NCI-H1092 (cell line): ENCODE results near the gene THTPA.

Experiments
- DNase-seq: peaks from one replicate; lab custom pipeline; 2025; lab: John Stamatoyannopoulos, UW

Gene THTPA

DNA sequence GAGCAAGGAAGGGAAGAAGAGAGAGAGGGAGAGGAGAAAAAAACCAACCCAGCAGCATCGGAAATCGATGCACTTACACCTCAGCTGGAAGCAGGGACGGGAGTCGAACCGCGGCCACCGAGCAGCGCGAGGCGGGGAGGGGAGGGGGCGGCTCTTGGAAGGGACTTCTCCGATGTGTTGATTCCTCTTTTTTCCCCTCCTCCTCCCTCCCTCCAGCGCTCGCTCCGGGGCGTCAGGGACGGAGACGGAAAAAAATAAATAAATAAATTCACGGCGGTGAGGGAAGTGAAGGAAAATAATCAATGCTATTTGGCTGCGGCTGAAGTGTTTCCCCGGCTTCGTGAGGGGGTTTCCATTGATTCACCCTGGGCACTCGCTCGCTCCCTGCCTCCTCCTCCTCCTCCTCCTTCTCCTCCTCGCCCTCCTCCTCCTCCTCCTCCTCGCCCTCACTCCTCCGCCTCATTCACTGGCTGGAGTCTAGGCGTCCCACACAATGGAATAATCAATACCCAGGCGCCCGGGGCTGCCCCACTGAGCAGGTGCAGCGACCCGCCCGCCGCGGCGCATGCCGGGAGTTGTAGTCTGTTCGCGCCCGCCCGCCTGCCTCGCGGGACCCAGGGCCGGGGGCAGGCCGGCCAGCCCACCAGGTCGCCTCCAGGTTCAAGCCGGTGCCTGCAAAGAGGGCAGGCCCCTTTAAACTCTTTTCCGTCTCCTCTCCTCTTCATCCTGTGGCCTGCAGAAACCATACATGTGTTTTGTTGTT is 4.6 kb upstream of the THTPA start, which contains the start of gene ZFHX2:
Gene ZFHX2, minus strand, starts transcription at position 500 of the 763 bp plus-strand sequence. CDS start 16,440 bp downstream, outside the sequence.
- DNase-seq = peak; percentile 91

DNA sequence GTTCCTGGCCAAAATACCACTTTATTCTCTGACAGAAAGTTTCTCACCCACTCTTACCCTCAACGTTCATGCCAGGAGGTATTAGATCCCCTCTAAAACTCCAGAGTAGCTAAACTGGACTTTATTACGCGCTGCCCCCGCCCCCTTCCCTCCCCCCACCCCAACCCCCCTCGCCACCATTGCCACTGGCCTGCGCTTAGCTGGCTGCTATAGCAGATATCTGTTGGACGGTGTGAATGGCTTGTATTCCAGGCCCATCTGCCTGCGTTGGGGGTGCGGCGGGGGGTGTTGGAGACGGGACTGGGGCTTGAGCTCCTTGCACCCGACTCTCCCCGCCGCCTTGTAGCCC is 564 bp upstream of the THTPA start:
- DNase-seq = no peak

DNA sequence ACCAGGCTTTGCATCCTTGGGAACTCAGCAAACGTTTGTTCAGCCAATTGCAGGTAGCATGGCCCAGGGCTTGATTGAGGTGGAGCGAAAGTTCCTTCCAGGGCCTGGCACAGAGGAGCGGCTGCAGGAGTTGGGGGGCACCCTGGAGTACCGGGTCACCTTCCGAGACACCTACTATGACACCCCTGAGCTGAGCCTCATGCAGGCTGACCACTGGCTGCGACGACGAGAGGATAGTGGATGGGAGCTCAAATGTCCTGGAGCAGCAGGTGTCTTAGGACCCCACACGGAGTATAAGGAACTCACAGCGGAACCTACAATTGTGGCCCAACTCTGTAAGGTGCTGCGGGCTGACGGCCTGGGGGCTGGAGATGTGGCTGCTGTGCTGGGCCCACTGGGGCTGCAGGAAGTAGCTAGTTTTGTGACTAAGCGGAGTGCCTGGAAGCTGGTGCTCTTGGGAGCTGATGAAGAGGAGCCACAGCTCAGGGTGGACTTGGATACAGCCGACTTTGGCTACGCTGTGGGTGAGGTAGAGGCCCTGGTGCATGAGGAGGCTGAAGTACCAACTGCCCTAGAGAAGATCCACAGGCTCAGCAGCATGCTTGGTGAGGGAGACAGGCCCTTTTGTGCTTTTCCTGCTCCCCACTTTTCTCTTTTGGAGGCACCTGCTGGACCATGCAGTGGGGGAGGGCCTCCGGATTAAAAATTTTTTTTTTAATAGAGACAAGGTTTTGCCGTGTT is 799 bp downstream of the THTPA start:
- DNase-seq = no peak

DNA sequence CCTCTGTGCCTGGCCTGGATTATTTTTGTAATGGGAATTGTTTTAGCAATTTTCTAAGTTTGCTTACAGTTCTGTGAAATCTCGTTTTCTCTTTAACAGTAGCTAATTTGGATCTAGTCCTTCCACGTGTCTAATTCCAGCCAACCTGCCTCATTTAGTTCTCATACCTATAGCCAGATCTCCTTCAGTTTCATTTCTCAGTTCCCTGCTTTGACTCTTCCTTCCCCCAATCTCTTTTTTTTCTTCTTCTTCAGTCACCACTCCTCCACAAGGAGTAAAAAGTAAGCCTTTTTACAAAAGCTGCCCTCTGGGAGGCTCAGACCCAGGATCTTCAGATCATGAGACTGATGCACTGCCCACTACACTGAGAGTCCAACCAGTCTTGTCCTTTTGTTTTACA is 1.4 kb downstream of the THTPA start:
- no peak for DNase-seq

GRCh38 chr14:23557946-23558345 is 1.9 kb downstream of the THTPA start:
- no peak for DNase-seq

GRCh38 chr14:23558346-23559009 is 2.4 kb downstream of the THTPA start:
- no peak for DNase-seq

GRCh38 chr14:23559010-23559925 is 3.2 kb downstream of the THTPA start:
- DNase-seq = peak; percentile 64

DNA sequence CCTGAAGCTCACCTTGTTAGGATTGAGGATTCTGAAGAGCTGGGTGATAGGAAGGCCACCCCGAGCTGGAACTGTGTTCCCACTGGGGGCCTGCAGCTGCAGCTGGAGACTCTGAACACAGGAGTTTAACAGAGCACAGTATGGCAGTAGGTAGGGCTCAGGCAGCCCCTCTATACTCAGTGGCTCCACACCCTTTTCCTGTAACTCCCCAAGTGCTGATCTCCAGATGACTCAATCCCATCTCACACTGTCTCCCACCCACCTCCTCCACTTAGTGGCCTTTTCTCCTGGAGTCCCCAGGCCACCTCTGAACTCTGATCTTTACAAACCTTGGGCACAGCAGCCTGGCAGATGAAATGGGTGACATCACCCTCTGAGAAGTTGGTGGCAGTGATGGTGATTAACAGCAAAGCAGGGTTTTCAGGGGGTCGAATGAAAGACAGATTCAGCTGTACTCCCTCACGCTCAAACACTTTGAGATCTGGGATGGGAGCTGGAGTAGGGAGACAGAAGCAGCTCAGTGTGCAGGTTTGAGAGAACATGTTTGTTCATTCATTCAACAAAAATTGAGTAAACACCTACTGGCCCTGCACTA is 4.0 kb downstream of the THTPA start:
- no peak for DNase-seq

GRCh38 chr14:23561259-23561658 is 5.2 kb downstream of the THTPA start:
- DNase-seq = no peak

- no peak for DNase-seq
These were observed 6.1 kb downstream of the THTPA start for GRCh38 chr14:23561873-23562821.

GRCh38 chr14:23562822-23563472 is 6.9 kb downstream of the THTPA start:
- DNase-seq = peak; percentile 69

- no peak for DNase-seq
These were observed 7.6 kb downstream of the THTPA start for GRCh38 chr14:23563473-23564180.

- DNase-seq = no peak
These were observed 8.2 kb downstream of the THTPA start for GRCh38 chr14:23564181-23564812.

DNA sequence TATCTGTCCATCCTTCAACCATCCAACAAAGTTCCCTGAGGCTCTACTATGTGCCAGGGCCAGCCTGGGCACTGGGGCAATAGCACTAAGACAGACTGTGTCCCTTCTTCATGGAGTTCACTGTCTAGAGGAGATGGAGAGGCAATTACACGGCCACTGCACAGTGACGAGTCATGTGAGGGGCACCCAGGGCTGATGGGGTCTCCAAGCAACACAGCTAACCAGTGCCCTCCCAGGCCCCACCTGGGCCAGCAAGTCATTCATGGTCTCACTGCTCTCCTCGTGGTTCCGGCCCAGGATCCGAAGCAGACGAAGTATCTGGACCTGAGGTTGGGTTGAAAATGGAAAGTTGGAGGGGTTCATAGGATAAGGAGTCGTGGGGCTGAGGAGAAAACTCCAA is 8.8 kb downstream of the THTPA start:
- no peak for DNase-seq

DNA sequence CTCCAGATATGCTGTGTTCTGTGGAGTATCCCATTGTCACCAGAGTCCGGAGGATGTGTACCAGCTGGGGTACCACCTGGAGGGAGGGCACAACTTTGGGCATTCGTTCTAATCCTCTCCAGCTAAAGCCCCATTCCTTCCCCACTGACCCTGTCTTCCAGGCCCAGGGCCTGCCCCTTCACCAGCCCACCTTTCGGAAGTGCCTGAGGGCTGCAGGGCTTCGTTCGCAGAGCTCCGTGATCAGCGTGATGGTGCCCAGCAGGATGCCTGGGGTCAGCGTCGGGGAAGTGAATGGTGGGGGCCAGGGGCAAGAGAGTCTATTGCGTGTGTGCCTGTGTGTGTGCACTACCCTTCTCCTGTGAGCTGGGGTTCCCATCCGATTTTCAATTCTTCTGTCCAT is 9.6 kb downstream of the THTPA start:
- no peak for DNase-seq

- DNase-seq = no peak
These were observed 10.2 kb downstream of the THTPA start for GRCh38 chr14:23566112-23566777.

DNA sequence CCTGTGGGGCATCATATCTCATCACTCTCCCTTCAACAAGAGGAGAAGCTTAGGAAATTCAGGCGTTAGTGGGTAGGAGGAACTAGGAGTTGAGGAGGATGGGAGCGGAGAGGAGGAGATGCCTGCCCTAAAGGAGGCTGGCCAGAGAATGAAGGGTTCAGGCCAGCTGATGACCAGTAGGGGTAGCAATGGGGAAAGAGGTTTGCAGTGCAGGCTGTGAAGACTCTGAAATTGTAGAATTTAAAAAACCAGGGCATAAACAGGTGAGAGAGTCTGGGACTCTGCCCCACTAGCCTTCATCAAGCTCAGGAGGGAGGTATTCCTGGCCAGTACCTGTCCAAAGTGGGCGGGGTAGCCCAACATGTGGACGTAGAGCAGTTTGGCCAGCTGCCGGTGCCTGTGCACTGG is 10.7 kb downstream of the THTPA start:
- DNase-seq = no peak
